ENCODE measurements around the gene DIAPH3.

The DIAPH3 gene

DNA sequence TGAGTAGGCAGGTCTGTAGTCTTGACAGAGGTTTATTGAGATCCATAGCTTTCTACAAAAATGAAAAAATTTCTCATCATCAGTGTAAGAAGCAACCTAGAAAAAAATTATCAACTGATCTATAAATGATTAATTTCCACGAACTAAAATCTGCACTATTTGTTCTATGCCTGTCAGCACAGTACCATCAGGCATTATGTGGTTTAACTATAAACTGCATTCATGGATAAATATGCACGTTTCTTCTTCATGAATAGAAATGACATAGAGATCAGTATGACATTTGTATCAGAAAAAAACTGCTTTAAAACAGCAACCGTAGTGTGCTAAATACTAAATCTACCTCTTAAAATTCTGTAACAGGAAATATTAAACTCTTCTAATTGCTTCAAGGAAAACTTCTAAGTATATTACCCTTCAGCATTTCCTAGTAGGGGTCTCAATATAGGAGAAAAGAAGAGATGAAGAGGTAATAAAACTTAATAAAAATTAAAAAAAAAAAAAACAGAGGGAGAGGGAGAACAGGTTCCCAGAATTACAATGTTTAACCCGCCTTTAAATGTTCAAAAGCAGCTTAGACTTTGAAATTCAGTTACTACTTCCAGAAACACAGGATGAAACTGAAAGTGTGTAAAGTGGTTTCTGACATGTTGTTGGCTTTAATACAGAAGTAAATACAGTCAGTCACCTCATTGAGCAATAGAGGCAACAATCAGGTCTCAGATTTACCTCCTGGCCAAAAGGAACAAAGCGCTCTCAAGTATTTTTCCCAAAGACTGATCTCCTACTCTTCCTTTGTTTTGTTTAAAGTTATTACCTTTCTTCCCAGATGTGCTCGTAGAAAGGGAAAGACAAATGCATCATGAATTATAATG is 144.4 kb downstream of the DIAPH3 start:
- no peak for DNase-seq (ENCODE audit: low spot score)

GRCh38 chr13:60018536-60018935 is 145.2 kb downstream of the DIAPH3 start:
- no peak for DNase-seq (ENCODE audit: low spot score)

DNA sequence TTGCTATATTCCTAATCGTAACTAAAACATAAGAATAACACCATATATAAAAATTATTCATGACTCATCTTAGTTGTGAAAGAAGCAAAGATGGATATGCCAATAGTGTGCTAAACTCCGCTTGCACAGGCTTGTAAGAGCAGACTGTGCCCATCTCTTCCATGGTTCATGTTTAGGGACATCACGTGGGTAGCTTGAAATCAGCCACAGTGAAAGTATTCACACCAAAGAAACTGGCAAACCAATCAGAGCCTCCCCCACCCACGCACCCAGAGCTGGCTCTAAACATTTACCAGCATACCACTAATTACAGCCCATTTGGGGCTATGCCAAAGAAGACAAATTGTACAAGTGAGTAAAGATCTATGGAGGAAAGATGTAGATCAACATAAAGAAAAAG is 147.5 kb downstream of the DIAPH3 start:
- no peak for DNase-seq (ENCODE audit: low spot score)

DNA sequence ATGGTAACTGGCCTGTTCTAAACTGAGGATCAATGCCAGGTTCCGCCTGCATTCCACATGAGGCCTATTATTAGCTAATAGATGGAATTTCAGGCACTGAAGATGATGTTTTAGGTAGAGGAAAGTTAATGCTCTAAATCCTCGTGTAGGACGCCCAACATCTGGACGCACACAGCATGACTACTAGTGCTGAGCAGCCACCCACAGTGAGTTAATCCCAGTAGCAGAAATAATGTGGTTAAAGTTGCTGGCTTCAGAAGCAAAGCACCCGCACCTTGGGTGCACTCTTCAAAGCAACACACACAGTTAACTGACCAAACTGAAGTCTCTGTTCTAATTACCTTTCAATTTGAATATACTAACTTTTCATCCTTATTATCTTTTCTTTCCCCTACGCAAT is 150.6 kb downstream of the DIAPH3 start:
- no peak for DNase-seq (ENCODE audit: low spot score)

GRCh38 chr13:60012488-60012887 is 151.2 kb downstream of the DIAPH3 start:
- DNase-seq (ENCODE audit: low spot score): no peak

- no peak for DNase-seq (ENCODE audit: low spot score)
Measured at GRCh38 chr13:60009300-60010253, 154.2 kb downstream of the DIAPH3 start.

GRCh38 chr13:60001889-60002288 is 161.8 kb downstream of the DIAPH3 start:
- DNase-seq (ENCODE audit: low spot score): no peak

DNA sequence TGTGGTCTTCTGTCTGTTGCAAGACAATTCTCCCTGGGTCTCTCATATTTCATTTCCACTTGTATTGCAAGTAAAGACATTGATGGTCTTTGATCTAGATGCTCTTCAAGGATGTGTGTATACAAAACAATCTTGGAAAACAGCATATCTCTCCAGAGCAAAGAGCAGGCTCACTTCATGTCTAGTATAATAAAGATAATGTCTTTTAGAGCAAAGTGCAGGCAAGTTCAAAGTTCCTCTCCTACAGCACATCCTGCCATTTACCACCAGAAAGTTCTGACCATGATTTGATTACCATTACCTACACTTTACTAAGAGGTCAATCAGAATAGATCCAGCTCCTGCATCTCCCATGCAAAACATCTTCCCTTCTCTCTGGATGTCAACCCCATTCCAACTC is 162.8 kb downstream of the DIAPH3 start:
- no peak for DNase-seq (ENCODE audit: low spot score)

DNA sequence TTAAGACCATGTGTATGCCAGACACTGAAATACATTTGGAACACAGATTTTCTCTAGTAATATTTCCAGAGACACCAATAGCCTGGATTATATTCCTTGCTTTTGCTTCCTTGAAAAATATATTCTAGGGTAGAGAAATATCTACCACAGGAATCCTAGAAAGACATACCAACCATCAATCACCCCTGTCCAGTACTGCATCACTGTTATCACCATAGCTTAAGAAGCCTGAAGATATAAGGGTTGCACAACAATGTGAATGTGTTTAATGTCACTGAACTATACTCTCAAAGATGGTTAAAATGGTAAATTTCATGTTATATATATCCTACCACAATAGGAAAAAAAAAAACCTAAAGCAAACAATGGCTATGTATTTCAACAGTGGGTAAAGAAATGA is 163.6 kb downstream of the DIAPH3 start:
- DNase-seq (ENCODE audit: low spot score): no peak

DNA sequence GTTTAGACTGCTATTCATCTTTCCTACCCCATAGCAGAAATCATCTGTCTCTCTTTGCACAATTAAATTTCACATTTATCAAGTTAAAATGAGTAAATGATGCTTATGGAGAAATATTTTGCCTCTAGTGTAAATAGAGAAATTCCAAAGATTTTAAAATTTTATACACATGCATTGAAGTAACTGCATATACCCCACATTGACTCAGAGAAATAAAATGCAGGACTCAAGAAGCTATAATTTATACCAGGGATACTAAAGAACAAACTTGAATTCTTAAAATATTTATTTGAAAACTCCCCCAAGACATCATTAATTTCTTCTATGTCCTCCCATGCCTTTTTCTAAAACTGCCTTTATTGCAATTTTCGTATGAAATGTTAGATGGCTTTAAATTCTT is 165.8 kb downstream of the DIAPH3 start:
- DNase-seq (ENCODE audit: low spot score): no peak

- no peak for DNase-seq (ENCODE audit: low spot score)
Measured at GRCh38 chr13:59996461-59996980, 167.2 kb downstream of the DIAPH3 start.

DNA sequence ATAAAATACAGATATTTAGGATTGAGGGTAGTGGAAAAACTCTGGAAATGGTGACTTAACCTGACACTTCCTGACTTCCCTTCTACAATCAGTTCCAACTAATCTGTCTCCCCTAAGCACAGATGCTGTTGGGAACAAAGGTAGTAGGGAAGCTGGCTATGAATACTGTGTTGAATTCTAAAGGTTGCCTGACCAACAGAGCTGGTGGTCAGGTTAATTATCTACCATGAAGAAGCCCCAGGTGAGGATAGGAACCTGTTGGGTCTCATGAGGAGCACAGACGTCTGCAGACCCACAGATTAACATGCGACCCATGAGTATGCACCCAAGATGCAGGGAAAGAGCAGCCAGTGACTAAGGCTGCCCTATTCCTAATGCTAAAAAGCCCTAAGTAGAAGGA is 172.3 kb downstream of the DIAPH3 start:
- no peak for DNase-seq (ENCODE audit: low spot score)

DNA sequence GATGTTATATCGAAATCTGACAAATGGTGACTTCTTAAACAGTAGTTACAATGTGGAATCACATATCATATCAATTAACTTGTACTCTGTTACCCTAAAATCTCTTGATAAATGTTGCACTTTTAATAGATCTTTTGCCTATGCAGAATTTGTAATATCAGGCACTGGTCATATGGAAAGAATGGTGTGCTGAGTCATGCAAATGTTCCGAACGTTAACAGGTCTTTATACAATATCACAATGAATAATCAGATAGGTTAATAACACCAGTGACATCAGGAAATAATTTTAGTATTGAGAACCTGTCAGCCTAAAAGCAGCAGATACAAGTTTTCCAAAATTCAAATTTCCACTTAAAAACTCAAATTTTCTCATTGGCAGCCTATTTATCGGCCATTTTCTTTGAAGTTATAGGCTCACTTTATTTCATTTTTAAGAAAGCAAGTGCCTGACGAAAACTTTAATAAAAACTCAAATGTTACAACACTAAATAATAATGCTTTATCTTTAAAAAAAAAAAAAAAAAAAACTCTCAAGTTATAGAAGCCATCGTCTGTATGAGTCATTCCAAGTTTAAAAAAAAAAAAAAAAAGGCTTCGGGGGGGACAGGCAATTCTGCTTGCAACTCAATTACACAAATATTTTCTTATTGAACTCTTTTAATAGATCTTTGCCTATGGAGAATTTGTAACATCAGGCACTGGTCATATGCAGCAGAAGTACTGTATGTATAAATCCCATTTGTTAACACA is 180.9 kb downstream of the DIAPH3 start:
- DNase-seq (ENCODE audit: low spot score): no peak

DNA sequence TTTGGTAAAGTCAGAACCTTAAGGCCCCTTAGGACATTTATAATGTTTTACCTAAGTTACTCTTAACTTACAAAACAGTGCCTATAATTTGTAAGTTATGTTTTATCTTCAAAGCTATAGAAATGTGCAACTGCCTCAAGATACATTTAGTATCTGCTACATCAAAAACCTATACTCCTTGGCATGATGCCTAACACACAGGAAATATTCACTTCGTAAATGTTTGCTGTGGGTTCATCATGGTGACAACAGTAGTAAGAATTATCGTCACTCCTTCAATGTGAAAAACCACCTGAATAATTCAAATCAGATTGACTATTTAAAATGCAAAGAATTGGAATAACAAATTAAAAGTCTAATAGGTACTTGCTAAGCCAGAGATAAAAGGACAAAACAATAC is 184.1 kb downstream of the DIAPH3 start:
- no peak for DNase-seq (ENCODE audit: low spot score)

DNA sequence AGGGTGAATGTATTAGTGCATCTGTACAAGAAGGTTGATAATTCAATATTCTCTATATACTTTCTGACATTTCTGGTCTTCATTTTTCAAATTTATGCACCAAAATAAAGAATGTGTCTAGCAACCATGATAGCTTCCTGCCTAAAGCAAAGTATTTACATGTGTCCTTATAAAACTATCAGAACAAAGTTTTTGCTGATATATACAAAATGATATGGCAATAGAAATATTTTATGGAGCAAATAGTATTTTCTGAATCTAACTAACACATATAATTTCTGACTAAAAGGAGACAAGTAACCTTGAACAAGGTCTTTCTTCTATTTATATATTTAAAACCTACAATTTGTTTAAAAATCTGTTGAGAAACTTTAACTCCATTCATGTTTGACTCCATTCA is 184.9 kb downstream of the DIAPH3 start:
- no peak for DNase-seq (ENCODE audit: low spot score)

GRCh38 chr13:59976856-59977255 is 186.9 kb downstream of the DIAPH3 start:
- DNase-seq (ENCODE audit: low spot score): no peak

DNA sequence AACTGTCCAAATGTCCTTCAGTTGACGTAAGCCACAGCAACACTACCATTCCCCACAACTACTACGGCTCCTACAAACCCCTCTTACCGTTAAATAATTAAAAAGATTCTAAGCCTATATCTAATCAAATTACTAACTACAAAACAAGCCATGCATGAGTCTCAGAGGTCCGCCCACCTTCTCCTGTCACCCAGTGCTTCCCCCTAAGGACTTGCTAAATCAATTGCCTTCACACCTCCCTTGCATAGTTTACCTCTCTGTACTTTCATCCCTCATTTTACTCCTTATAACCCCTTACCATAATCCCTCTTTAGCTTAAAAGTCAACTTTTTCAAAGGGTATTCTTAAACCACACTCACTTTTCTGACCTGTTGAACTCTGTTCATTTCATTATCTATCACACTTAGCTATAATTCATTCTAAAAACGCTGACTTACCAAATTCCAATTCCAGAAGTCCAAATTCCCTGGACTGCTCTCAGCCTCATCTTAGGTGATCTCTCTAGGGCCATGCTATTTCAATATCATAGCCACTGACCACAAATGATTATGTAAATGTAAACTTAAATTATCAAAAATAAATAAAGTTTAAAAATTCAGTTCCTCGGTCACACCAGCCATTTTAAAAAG is 187.8 kb downstream of the DIAPH3 start:
- no peak for DNase-seq (ENCODE audit: low spot score)

GRCh38 chr13:59970847-59971246 is 192.9 kb downstream of the DIAPH3 start:
- no peak for DNase-seq (ENCODE audit: low spot score)

DNA sequence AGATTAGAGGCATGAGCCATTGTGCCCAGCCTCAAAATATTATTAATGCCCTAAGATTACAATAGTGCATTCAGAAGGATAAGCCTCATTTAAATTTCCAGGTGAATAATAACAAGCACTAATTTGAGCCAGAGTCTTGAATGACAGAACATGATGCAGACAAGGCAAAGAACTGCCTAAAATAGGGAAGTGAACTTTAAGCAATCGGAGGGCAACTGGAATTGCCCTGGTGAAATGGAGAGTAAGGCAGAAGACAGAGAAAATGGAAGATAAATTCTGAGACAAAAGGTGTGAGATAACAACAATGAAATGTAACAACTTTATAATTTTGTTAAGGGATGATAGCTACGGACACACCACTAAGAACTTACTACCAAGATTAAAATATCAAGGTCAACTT is 199.9 kb downstream of the DIAPH3 start:
- DNase-seq (ENCODE audit: low spot score): no peak

DNA sequence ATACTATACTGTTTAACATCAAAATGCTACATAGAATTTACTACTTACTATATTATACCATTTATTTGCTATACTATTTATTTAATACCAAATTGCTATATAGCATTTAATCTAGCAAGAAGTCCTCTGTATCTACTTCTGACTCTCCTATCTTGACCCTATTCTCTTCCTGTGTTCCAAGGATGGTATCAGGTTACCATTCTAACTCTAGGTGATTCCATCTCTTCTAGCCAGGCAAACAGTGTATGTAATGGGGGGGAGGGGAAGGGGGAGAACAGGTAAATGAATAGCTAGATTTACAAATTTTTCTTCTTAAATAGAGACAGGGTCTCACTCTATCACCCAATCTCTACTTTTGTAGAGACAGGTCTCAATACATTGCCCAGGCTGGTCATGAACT is 200.3 kb downstream of the DIAPH3 start:
- DNase-seq (ENCODE audit: low spot score): no peak

- no peak for DNase-seq (ENCODE audit: low spot score)
Measured at GRCh38 chr13:59962343-59962742, 201.4 kb downstream of the DIAPH3 start.

DNA sequence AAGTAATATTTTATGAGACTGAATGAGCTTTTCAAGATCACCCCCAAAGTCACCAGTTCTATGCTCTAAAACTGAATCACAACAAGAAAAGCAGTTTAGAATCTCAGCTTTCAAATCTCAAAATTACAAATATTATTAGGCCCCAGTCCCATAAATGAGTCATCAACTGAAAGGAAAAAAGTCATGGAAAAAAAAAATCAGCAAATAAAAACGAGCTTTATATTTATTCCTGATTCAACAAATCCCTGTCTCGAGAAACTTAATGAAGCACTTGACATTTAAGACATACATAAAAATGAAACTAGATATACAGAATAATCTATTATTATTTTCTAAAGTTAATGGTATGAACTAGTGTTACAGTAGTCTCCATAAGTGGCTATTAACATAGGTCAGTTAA is 203.0 kb downstream of the DIAPH3 start:
- DNase-seq (ENCODE audit: low spot score): no peak

All from germinal center (tissue), 1 donor.